B cell (primary cell): ENCODE data around the gene PHF13. TPM values are rescaled to one million over a fixed set of nuclear protein-coding genes. Genes with fewer than 3 reads are reported as not detected.
A peak's percentile ranks its signal among the peaks of the same experiment; 100 is the strongest.

Source experiments
- ATAC-seq: fragments of 200-7000 bp; cut with Tn5 transposase; one replicate; pipeline ENCODE4 v1.10.0; 2021; ENCODE audit warnings: low read depth, mild to moderate bottlenecking, moderate number of reproducible peaks, moderate library complexity
- CTCF ChIA-PET: fragments of 350-600 bp; sonication (Branson Sonifier 250); formaldehyde crosslinking; loops from one replicate; lab custom pipeline; 2021; ENCODE audit warnings: antibody characterized with exemption, inconsistent platforms; lab: Charles Lee
- POLR2A ChIA-PET: fragments of 350-600 bp; sonication (Branson Sonifier 250); formaldehyde crosslinking; loops from one replicate; lab custom pipeline; 2021; ENCODE audit warnings: antibody characterized with exemption; lab: Charles Lee
- DNase-seq: peaks from one replicate; pipeline ENCODE4 v3.0.0; 2013
- H2AFZ ChIP-seq: 2 replicates; pipeline ENCODE4 v1.6.1; 2012; ENCODE audit warnings: mild to moderate bottlenecking, low read depth, low read length; ENCODE audit not compliant: insufficient read depth, poor library complexity, severe bottlenecking
- H3K27ac ChIP-seq, 2 donors: 1 replicate in 1 of 2; 2 replicates in 1 of 2; pipeline ENCODE4 v1.5.1; 2012 to 2013; ENCODE audit warnings: low read length in 2 of 2, mild to moderate bottlenecking in 2 of 2, moderate library complexity in 1 of 2
- H3K27me3 ChIP-seq, 4 experiments: fragments of 200-600 bp in 1 of 4; sonication (generic) in 1 of 4; replicated peaks in 1 of 4; 1 replicate in 2 of 4; 2 replicates in 2 of 4; pipeline versions ENCODE4 v1.6.1 to v1.7.0; 2013 to 2016; ENCODE audit warnings: low read length in 3 of 4, mild to moderate bottlenecking in 2 of 4, mixed read lengths in 1 of 4, moderate library complexity in 1 of 4; ENCODE audit not compliant: insufficient read depth in 4 of 4, control insufficient read depth in 3 of 4; ENCODE audit errors: control extremely low read depth in 1 of 4
- H3K36me3 ChIP-seq, 2 experiments: replicated peaks in 1 of 2; 1 replicate in 1 of 2; 2 replicates in 1 of 2; pipeline versions ENCODE4 v1.6.1 to v1.7.1; 2013; ENCODE audit warnings: low read length in 1 of 2; ENCODE audit not compliant: insufficient read depth in 2 of 2, control insufficient read depth in 1 of 2; ENCODE audit errors: control extremely low read depth in 1 of 2, extremely low read depth in 1 of 2
- H3K4me1 ChIP-seq, 2 donors: fragments of 200-600 bp in 1 of 2; sonication (generic) in 1 of 2; 1 replicate in 1 of 2; 2 replicates in 1 of 2; pipeline versions ENCODE4 v1.5.1 to v1.6.1; 2013 to 2017; ENCODE audit warnings: low read length in 2 of 2; ENCODE audit not compliant: control insufficient read depth in 2 of 2, insufficient read depth in 2 of 2
- H3K4me2 ChIP-seq: replicated peaks from 2 replicates; pipeline ENCODE3; 2012; ENCODE audit warnings: mild to moderate bottlenecking, low read depth, low read length; ENCODE audit not compliant: poor library complexity, severe bottlenecking
- H3K4me3 ChIP-seq, 5 experiments: fragments of 200-600 bp in 1 of 5; sonication (generic) in 1 of 5; 1 replicate in 3 of 5; 2 replicates in 2 of 5; pipeline versions ENCODE4 v1.5.1 to v1.7.0; 2011 to 2016; ENCODE audit warnings: low read length in 4 of 5, mild to moderate bottlenecking in 4 of 5, low read depth in 2 of 5, control low read depth in 1 of 5, moderate library complexity in 1 of 5; ENCODE audit not compliant: insufficient read depth in 1 of 5; ENCODE audit errors: control extremely low read depth in 1 of 5, extremely low read depth in 1 of 5
- H3K79me2 ChIP-seq: fragments of 200-600 bp; sonication (generic); one replicate; pipeline ENCODE4 v1.6.0; 2016; ENCODE audit warnings: low read length; ENCODE audit not compliant: control insufficient read depth, insufficient read depth
- H3K9ac ChIP-seq: fragments of 200-600 bp; sonication (generic); 2 replicates; pipeline ENCODE4 v1.6.1; 2017; ENCODE audit warnings: mild to moderate bottlenecking, low read length, moderate library complexity
- H3K9me3 ChIP-seq, 3 donors: one replicate each; pipeline versions ENCODE4 v1.6.1 to v1.7.1; 2013; ENCODE audit warnings: low read length in 2 of 3; ENCODE audit not compliant: control insufficient read depth in 2 of 3, insufficient read depth in 1 of 3; ENCODE audit errors: control extremely low read depth in 1 of 3
- H4K20me1 ChIP-seq: 2 replicates; pipeline ENCODE4 v1.6.0; 2012; ENCODE audit warnings: mild to moderate bottlenecking, low read length; ENCODE audit not compliant: insufficient read depth, control insufficient read depth, poor library complexity, severe bottlenecking
- H3K27ac Mint-ChIP-seq: one replicate; pipeline ENCODE4 v1.8.0; 2021; ENCODE audit warnings: mixed read lengths
- H3K27me3 Mint-ChIP-seq: one replicate; pipeline ENCODE4 v1.8.0; 2021; ENCODE audit warnings: mixed read lengths
- H3K4me1 Mint-ChIP-seq: one replicate; pipeline ENCODE4 v1.8.0; 2021; ENCODE audit warnings: mixed read lengths
- H3K4me3 Mint-ChIP-seq: one replicate; pipeline ENCODE4 v1.8.0; 2021; ENCODE audit warnings: mixed read lengths
- H3K9me3 Mint-ChIP-seq: one replicate; pipeline ENCODE4 v1.8.0; 2022; ENCODE audit warnings: mixed read lengths; ENCODE audit not compliant: insufficient read depth
- CTCF ChIP-seq: fragments of 200-600 bp; IDR thresholded peaks from one replicate; pipeline ENCODE4 v1.8.0; 2022; ENCODE audit warnings: antibody characterized with exemption, mild to moderate bottlenecking
- EZH2 ChIP-seq: IDR thresholded peaks from 2 replicates; pipeline ENCODE4 v1.6.1; 2012; ENCODE audit warnings: borderline replicate concordance, low read depth, mild to moderate bottlenecking, moderate library complexity, low read length; ENCODE audit not compliant: insufficient read depth, poor library complexity, severe bottlenecking
- WGBS: methylation state at CpG from one replicate; pipeline ENCODE4 v1.1.5; 2013; ENCODE audit warnings: missing lambda C conversion rate; ENCODE audit not compliant: insufficient coverage; 5-methylcytosine and 5-hydroxymethylcytosine counted together
- intact Hi-C: fragments of 100-400 bp; cut with micrococcal nuclease; formaldehyde crosslinking; loops from one replicate; pipeline ENCODE4 v1.10.0; 2022
- polyA plus RNA-seq: library from polyadenylated mRNA; depleted of rRNA; stranded (reverse); fragments of >200 nt; gene quantifications from 2 replicates; pipeline ENCODE4 v1.2.3, GENCODE V29; 2012
- total RNA-seq, 2 donors: library from RNA; stranded (reverse); fragments of 120-200 nt in 1 of 2; gene quantifications; 1 replicate in 1 of 2; 2 replicates in 1 of 2; pipeline versions ENCODE4 v1.2.3 to v1.2.4, GENCODE V29; 2013 to 2022

The PHF13 gene
- total and polyA plus RNA-seq, 2 donors (not counting 1 experiment from before 2014, with no cell fraction given): 5.3 to 11.0 TPM

DNA sequence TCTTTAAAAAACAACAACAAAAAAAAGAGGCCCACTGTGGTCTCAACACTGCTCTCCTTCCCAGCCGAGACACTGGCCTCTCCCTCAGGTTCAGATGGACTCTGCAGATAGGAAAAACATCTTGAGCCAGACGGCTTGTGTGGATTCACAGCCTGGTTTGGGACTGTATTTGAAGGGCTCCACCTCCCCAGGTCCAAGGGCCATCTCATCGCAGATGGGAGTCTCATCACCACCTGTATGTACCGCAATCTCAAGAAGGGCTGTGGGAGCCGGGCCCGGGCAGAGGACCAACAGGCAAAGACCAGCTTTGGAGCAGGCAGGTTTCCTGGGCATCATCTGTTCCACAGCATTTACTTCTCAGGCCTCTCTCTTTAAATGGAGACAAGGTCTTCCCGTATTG lies 23.5 kb upstream of the PHF13 start:
- H2AFZ ChIP-seq: no peak overlapping the region
- Mint-ChIP-seq H3K4me1 (peaks cover 8% of the 10 kb centered on the region), H3K4me3 (no peak overlapping the region), H3K9me3 (no peaks in the 10 kb centered on the region), H3K27me3 (no peaks in the 10 kb centered on the region), H3K27ac (no peak overlapping the region)
- TF ChIP-seq EZH2: no peak
- TF ChIP-seq CTCF: no peak
- POLR2A ChIA-PET: interaction anchor here (1.2 kb wide), 1 partner anchor 13 kb away, joined by 4 read pairs; the partner anchor contains the start of gene KLHL21
- H3K27me3 ChIP-seq: no peaks in the 10 kb centered on the region
- no peak overlapping the region for H3K9ac ChIP-seq
- 93% methylated on average over 7 of the region's 7 CpGs for WGBS
- no peak overlapping the region for H3K4me3 ChIP-seq
- H3K27ac ChIP-seq: no peak overlapping the region
- CTCF ChIA-PET: interaction anchor here (0.6 kb wide), 1 partner anchor 37 kb away, joined by 3 read pairs; no protein-coding TSS in a partner anchor
- no peak for DNase-seq
- no peaks in the 10 kb centered on the region for H3K9me3 ChIP-seq
- intact Hi-C loops: no loop called here
- H3K79me2 ChIP-seq: peaks cover 10% of the 10 kb centered on the region
- ATAC-seq: no peak
- H4K20me1 ChIP-seq: peaks cover 54% of the 10 kb centered on the region
- H3K36me3 ChIP-seq: peaks cover 0 to 60% of the 10 kb centered on the region in 2 experiments
- H3K4me1 ChIP-seq: peaks cover 0 to 18% of the 10 kb centered on the region in 2 donors
- H3K4me2 ChIP-seq: no peak overlapping the region

DNA sequence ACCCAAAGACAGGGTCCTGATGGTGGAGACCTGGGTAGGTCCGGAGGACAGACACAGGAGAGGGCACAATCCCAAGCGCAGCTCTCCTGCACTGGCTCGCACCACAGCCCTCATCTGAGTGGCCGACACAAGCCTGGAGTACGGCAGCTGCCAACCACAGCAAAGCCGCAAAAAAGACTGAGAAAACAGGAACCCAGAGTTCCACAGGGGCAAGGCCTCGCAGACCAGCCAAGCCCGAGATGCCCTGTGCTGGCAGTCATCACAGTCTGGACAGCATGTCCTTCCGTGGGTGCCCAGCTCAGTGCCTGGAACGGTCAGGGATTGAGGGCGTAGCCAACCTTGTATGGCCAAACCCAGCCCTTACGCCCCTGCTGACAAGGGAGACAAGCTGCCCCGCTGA lies 22.3 kb upstream of the PHF13 start:
- Mint-ChIP-seq H3K4me3 (no peak overlapping the region), H3K27me3 (no peaks in the 10 kb centered on the region), H3K27ac (no peak overlapping the region), H3K9me3 (no peaks in the 10 kb centered on the region), H3K4me1 (peaks cover 9% of the 10 kb centered on the region)
- H3K79me2 ChIP-seq: peaks cover 6% of the 10 kb centered on the region
- CTCF ChIA-PET: interaction anchor here (1.0 kb wide), 1 partner anchor 36 kb away, joined by 4 read pairs; no protein-coding TSS in a partner anchor
- no peak overlapping the region for H3K9ac ChIP-seq
- no peak overlapping the region for H2AFZ ChIP-seq
- peaks cover 0 to 18% of the 10 kb centered on the region in 2 donors for H3K4me1 ChIP-seq
- H3K36me3 ChIP-seq: peaks cover 0 to 68% of the 10 kb centered on the region in 2 experiments
- no peak overlapping the region for H3K4me2 ChIP-seq
- 27% methylated on average over 13 of the region's 13 CpGs for WGBS
- H3K4me3 ChIP-seq: no peak overlapping the region
- no peaks in the 10 kb centered on the region for H3K27me3 ChIP-seq
- H4K20me1 ChIP-seq: peaks cover 45% of the 10 kb centered on the region
- ATAC-seq (peak; percentile 13), DNase-seq (no peak)
- H3K9me3 ChIP-seq: no peaks in the 10 kb centered on the region
- POLR2A ChIA-PET: no interaction called here
- no peak overlapping the region for H3K27ac ChIP-seq
- intact Hi-C loops: no loop called here
- TF ChIP-seq CTCF (no peak), EZH2 (no peak)
